GM23338 (cell line): ENCODE results near the gene ATP5PD. TPM values are rescaled to one million over a fixed set of nuclear protein-coding genes. Genes with fewer than 3 reads are reported as not detected.
A peak's percentile ranks its signal among the peaks of the same experiment; 100 is the strongest.

Experiments used
- ATAC-seq: fragments of 200-7000 bp; cut with Tn5 transposase; 3 replicates; pipeline ENCODE4 v1.9.1; 2020
- DNase-seq: peaks from one replicate; pipeline ENCODE4 v3.0.0-alpha.2; 2015; ENCODE audit warnings: low spot score
- H2AFZ ChIP-seq: fragments of 200-600 bp; sonication (generic); 2 replicates; pipeline ENCODE4 v1.8.0; 2016; ENCODE audit warnings: antibody characterized with exemption, mild to moderate bottlenecking, moderate library complexity
- H3F3A ChIP-seq: fragments of 200-600 bp; sonication (generic); replicated peaks from 2 replicates; pipeline ENCODE4 v1.8.0; 2017; ENCODE audit warnings: antibody characterized with exemption, mixed run types, low read depth
- H3K27ac ChIP-seq: fragments of 200-600 bp; sonication (generic); 2 replicates; pipeline ENCODE4 v1.6.1; 2016; ENCODE audit warnings: low read depth
- H3K27me3 ChIP-seq: fragments of 200-600 bp; sonication (generic); 2 replicates; pipeline ENCODE4 v1.8.0; 2016; ENCODE audit warnings: mild to moderate bottlenecking, mixed run types, moderate library complexity; ENCODE audit not compliant: insufficient read depth
- H3K36me3 ChIP-seq: fragments of 200-600 bp; sonication (generic); 2 replicates; pipeline ENCODE4 v1.8.0; 2016; ENCODE audit warnings: mild to moderate bottlenecking; ENCODE audit not compliant: insufficient read depth
- H3K4me1 ChIP-seq: fragments of 200-600 bp; sonication (generic); 2 replicates; pipeline ENCODE4 v1.8.0; 2016; ENCODE audit warnings: mild to moderate bottlenecking, moderate library complexity; ENCODE audit not compliant: insufficient read depth
- H3K4me2 ChIP-seq: fragments of 200-600 bp; sonication (generic); 2 replicates; pipeline ENCODE4 v1.7.1; 2017; ENCODE audit warnings: mixed run types
- H3K4me3 ChIP-seq: fragments of 200-600 bp; sonication (generic); 2 replicates; pipeline ENCODE4 v1.6.1; 2016; ENCODE audit warnings: mixed run types
- H3K79me2 ChIP-seq: fragments of 200-600 bp; sonication (generic); replicated peaks from 2 replicates; pipeline ENCODE4 v1.8.0; 2017; ENCODE audit warnings: mild to moderate bottlenecking; ENCODE audit not compliant: insufficient read depth
- H3K9me2 ChIP-seq: fragments of 200-600 bp; sonication (generic); 2 replicates; pipeline ENCODE4 v1.8.0; 2017; ENCODE audit not compliant: insufficient read depth
- H4K20me1 ChIP-seq: fragments of 200-600 bp; sonication (generic); replicated peaks from 2 replicates; pipeline ENCODE4 v1.8.0; 2017; ENCODE audit warnings: mild to moderate bottlenecking; ENCODE audit not compliant: insufficient read depth
- H3K27ac Mint-ChIP-seq: 2 replicates; pipeline ENCODE4 v1.8.0; 2020; ENCODE audit warnings: inconsistent platforms, mild to moderate bottlenecking, moderate library complexity, mixed read lengths
- H3K27me3 Mint-ChIP-seq: 3 replicates; pipeline ENCODE4 v1.8.0; 2022; ENCODE audit warnings: low read depth, mild to moderate bottlenecking, moderate library complexity, mixed read lengths, inconsistent platforms; ENCODE audit not compliant: insufficient read depth, poor library complexity
- H3K36me3 Mint-ChIP-seq: 3 replicates; pipeline ENCODE4 v1.8.0; 2021; ENCODE audit warnings: low read depth, mild to moderate bottlenecking, inconsistent platforms, moderate library complexity, mixed read lengths
- H3K4me1 Mint-ChIP-seq: 3 replicates; pipeline ENCODE4 v1.8.0; 2020; ENCODE audit warnings: mild to moderate bottlenecking, inconsistent platforms, mixed read lengths
- H3K4me3 Mint-ChIP-seq: 3 replicates; pipeline ENCODE4 v1.8.0; 2021; ENCODE audit warnings: moderate library complexity, mild to moderate bottlenecking, inconsistent platforms, mixed read lengths
- H3K9me3 Mint-ChIP-seq: 3 replicates; pipeline ENCODE4 v1.8.0; 2020; ENCODE audit warnings: moderate library complexity, mild to moderate bottlenecking, inconsistent platforms, mixed read lengths
- CREB1 ChIP-seq: fragments of 250-450 bp; sonication (Bioruptor Pico); IDR thresholded peaks from 2 replicates; pipeline ENCODE4 v1.5.0; 2020; ENCODE audit warnings: low read depth, mild to moderate bottlenecking, moderate library complexity
- ETS1 ChIP-seq: IDR thresholded peaks from 2 replicates; pipeline ENCODE4 v1.6.1; 2016; ENCODE audit warnings: antibody characterized with exemption
- EZH2 ChIP-seq: fragments of 200-600 bp; sonication (generic); IDR thresholded peaks from one replicate; pipeline ENCODE4 v1.8.0; 2017; ENCODE audit warnings: antibody characterized with exemption, mild to moderate bottlenecking, low read depth; ENCODE audit not compliant: unreplicated experiment
- EZH2phosphoT487 ChIP-seq: fragments of 200-600 bp; sonication (generic); IDR thresholded peaks from one replicate; pipeline ENCODE4 v1.8.1; 2018; ENCODE audit warnings: antibody characterized with exemption; ENCODE audit not compliant: unreplicated experiment
- JUNB ChIP-seq: IDR thresholded peaks from one replicate; pipeline ENCODE4 v1.6.1; 2016; ENCODE audit warnings: antibody characterized with exemption; ENCODE audit not compliant: unreplicated experiment
- NANOG ChIP-seq: IDR thresholded peaks from 2 replicates; pipeline ENCODE4 v1.6.1; 2016; ENCODE audit warnings: antibody characterized with exemption, borderline replicate concordance
- ZNF114 ChIP-seq: fragments of 250-450 bp; sonication (Bioruptor Pico); IDR thresholded peaks from 2 replicates; pipeline ENCODE4 v1.5.0; 2020; ENCODE audit warnings: mild to moderate bottlenecking, moderate library complexity
- ZNF331 ChIP-seq: fragments of 250-450 bp; sonication (Bioruptor Pico); IDR thresholded peaks from 2 replicates; pipeline ENCODE4 v1.5.0; 2020; ENCODE audit warnings: low read depth, mild to moderate bottlenecking, moderate library complexity
- polyA plus RNA-seq: library from polyadenylated mRNA; unstranded; fragments of >200 nt; fragmentation: Nextera tagmentation; extraction: Ambion mirVana; gene quantifications from 2 replicates; pipeline ENCODE4 v1.2.1, GENCODE V29; 2016
- total RNA-seq: library from RNA; depleted of rRNA; stranded (reverse); fragments of >200 nt; shearing (Covaris generic); gene quantifications from 2 replicates; pipeline ENCODE4 v1.2.3, GENCODE V29; 2014
- TF ChIP-seq, protein P1 (sequence below), 2 experiments: fragments of 200-600 bp in 1 of 2; sonication (generic) in 1 of 2; conservative IDR thresholded peaks; 2 replicates each; pipeline versions ENCODE4 v1.5.1 to v1.6.1; 2016 to 2017; ENCODE audit warnings: antibody characterized with exemption in 2 of 2, low read depth in 2 of 2, mild to moderate bottlenecking in 2 of 2, moderate library complexity in 1 of 2

ATP5PD gene
- total and polyA plus RNA-seq, 2 experiments from 2014 or later: 244 to 1,144 TPM

- TF ChIP-seq ETS1 (no peak), CREB1 (CRISPR knock-in tag) (no peak), ZNF331 (no peak), NANOG (no peak), EZH2phosphoT487 (no peak), JUNB (no peak), ZNF114 (CRISPR knock-in tag) (no peak)
Measured at GRCh38 chr17:75004371-75004770, 42.4 kb downstream of the ATP5PD start (continued).

DNA sequence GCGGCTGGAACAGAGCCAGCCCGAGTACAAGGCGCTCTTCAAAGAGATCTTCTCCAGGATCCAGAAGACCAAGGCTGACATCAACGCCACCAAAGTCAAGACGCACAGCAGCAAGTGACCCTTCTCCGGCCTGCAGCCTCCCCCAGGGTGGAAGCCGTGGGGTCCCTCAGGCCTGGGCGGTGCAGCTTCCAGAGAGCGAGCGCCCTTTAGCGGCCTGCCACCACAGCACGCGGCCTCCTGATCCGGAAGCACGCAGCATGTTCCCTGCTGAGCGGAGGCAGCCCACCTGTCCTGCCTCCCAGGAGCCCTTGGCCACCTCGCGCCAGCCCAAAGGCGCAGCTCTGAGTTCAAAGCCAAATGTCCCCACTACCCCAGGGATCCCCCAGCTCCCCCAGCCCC is 42.8 kb downstream of the ATP5PD start:
- no peak for TF ChIP-seq EZH2
- TF ChIP-seq, protein P1, sequence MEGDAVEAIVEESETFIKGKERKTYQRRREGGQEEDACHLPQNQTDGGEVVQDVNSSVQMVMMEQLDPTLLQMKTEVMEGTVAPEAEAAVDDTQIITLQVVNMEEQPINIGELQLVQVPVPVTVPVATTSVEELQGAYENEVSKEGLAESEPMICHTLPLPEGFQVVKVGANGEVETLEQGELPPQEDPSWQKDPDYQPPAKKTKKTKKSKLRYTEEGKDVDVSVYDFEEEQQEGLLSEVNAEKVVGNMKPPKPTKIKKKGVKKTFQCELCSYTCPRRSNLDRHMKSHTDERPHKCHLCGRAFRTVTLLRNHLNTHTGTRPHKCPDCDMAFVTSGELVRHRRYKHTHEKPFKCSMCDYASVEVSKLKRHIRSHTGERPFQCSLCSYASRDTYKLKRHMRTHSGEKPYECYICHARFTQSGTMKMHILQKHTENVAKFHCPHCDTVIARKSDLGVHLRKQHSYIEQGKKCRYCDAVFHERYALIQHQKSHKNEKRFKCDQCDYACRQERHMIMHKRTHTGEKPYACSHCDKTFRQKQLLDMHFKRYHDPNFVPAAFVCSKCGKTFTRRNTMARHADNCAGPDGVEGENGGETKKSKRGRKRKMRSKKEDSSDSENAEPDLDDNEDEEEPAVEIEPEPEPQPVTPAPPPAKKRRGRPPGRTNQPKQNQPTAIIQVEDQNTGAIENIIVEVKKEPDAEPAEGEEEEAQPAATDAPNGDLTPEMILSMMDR (conservative IDR thresholded peaks at IDR 0.05; ENCODE audit: low read depth in 2 of 2): 0 out of 4 replicates have a peak, but pooled peaks of 1 of the 2 experiments have one; percentile 9
- no peak for TF ChIP-seq ZNF331
- Histone ChIP-seq H4K20me1 (no peaks in the 10 kb centered on the region; the same call in 1 of the 2 replicates), H3K27me3 (no peaks in the 10 kb centered on the region), H3K4me1 (peaks cover under 1% of the 10 kb centered on the region; the same call in 1 of the 2 replicates), H3K27ac (no peak overlapping the region), H3F3A (no peaks in the 10 kb centered on the region), H3K9me2 (no peaks in the 10 kb centered on the region), H3K36me3 (peaks cover 3% of the 10 kb centered on the region; the same call in 1 of the 2 replicates), H2AFZ (no peak overlapping the region), H3K79me2 (no peaks in the 10 kb centered on the region), H3K4me2 (no peak overlapping the region), H3K4me3 (no peak overlapping the region)
- Mint-ChIP-seq H3K4me1 (peaks cover under 1% of the 10 kb centered on the region; the same call in 1 of the 3 replicates), H3K4me3 (no peak overlapping the region), H3K9me3 (no peaks in the 10 kb centered on the region; the same call in 2 of the 3 replicates), H3K27ac (no peak overlapping the region), H3K27me3 (peaks cover 6% of the 10 kb centered on the region), H3K36me3 (peaks cover 16% of the 10 kb centered on the region)
- ATAC-seq (no peak), DNase-seq (no peak)

DNA sequence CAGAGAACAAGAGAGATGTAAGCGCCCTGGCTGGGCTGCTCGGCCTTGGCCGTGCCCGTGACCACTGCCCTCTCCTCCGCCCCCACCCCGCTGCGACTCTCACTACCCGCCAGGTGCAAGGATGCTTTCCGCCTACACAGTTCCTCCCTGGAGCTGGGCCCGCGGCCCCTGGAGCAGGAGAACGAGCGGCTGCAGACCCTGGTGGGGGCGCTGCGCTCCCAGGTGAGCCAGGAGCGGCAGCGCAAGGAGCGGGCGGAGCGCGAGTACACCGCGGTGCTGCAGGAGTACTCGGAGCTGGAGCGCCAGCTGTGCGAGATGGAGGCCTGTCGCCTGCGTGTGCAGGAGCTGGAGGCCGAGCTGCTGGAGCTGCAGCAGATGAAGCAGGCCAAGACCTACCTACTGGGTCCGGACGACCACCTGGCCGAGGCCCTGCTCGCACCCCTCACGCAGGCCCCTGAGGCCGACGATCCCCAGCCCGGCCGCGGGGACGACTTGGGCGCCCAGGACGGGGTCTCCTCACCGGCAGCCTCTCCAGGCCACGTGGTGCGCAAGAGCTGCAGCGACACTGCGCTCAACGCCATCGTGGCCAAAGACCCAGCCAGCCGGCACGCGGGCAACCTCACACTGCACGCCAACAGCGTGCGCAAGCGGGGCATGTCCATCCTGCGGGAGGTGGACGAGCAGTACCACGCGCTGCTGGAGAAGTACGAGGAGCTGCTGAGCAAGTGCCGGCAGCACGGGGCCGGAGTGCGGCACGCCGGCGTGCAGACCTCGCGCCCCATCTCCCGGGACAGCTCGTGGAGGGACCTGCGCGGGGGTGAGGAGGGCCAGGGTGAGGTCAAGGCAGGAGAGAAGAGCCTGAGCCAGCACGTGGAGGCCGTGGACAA is 43.5 kb downstream of the ATP5PD start:
- ATAC-seq (peak; percentile 94), DNase-seq (peak; percentile 86)
- H3K27me3 ChIP-seq: no peaks in the 10 kb centered on the region
- no peak overlapping the region for H3K27ac Mint-ChIP-seq
- H3K36me3 Mint-ChIP-seq: peaks cover 16% of the 10 kb centered on the region
- no peak overlapping the region for H3K4me3 Mint-ChIP-seq
- no peak overlapping the region for H3K27ac ChIP-seq
- no peak overlapping the region for H3K4me3 ChIP-seq
- TF ChIP-seq ETS1: no peak
- TF ChIP-seq, protein P1 (conservative IDR thresholded peaks at IDR 0.05; ENCODE audit: low read depth in 2 of 2): peak; percentile 49 to 78
- H4K20me1 ChIP-seq: no peaks in the 10 kb centered on the region; the same call in 1 of the 2 replicates
- H3K4me1 ChIP-seq: no peaks in the 10 kb centered on the region
- H3K9me2 ChIP-seq: no peaks in the 10 kb centered on the region
- H3K36me3 ChIP-seq: peaks cover 3% of the 10 kb centered on the region; the same call in 1 of the 2 replicates
- no peaks in the 10 kb centered on the region for H3K79me2 ChIP-seq
- H3F3A ChIP-seq: no peaks in the 10 kb centered on the region
- H3K4me2 ChIP-seq: no peak overlapping the region
- no peak overlapping the region for H2AFZ ChIP-seq
- no peaks in the 10 kb centered on the region; the same call in 2 of the 3 replicates for H3K4me1 Mint-ChIP-seq
- peaks cover 4% of the 10 kb centered on the region for H3K27me3 Mint-ChIP-seq
- no peaks in the 10 kb centered on the region; the same call in 2 of the 3 replicates for H3K9me3 Mint-ChIP-seq
